Glomerular visceral epithelial cell (primary cell): ENCODE measurements around the gene CENPH.
"Not testable (repeated sequence)": the region's sequence is repeated elsewhere in the genome, so short reads cannot be mapped to it uniquely, and the experiment has no call there.

ENCODE experiments used
- DNase-seq: peaks from one replicate; pipeline ENCODE4 v3.0.0-alpha.2; 2016; ENCODE audit errors: extremely low spot score

The CENPH gene

GRCh38 chr5:69189162-69190086, at the start of gene CENPH:
Gene CENPH (plus strand): TSS chr5:69189583. CDS start chr5:69189635, 52 bp downstream.
- peak; percentile 97 for DNase-seq

- DNase-seq: not testable (repeated sequence)
These were observed 49.1 kb upstream of the CENPH start for GRCh38 chr5:69140239-69140638.

GRCh38 chr5:69140827-69141226, 48.6 kb upstream of the CENPH start:
- DNase-seq: no peak

- DNase-seq: not testable (repeated sequence)
These were observed 40.8 kb upstream of the CENPH start for GRCh38 chr5:69148576-69148975.

GRCh38 chr5:69148981-69149675, 40.3 kb upstream of the CENPH start:
- DNase-seq: no peak

GRCh38 chr5:69149676-69150010, 39.7 kb upstream of the CENPH start:
- DNase-seq: no peak

GRCh38 chr5:69152731-69153130, 36.7 kb upstream of the CENPH start:
- DNase-seq: no peak

GRCh38 chr5:69156456-69156855, 32.9 kb upstream of the CENPH start:
- no peak for DNase-seq

GRCh38 chr5:69158039-69158438, 31.3 kb upstream of the CENPH start:
- DNase-seq: no peak

- DNase-seq: no peak
These were observed 28.7 kb upstream of the CENPH start for GRCh38 chr5:69160651-69161050.

- DNase-seq: peak; percentile 99
These were observed 22.5 kb upstream of the CENPH start, which contains the start of gene CCNB1 for GRCh38 chr5:69166686-69167492. Gene CCNB1 (plus strand): TSS chr5:69167150. CDS start chr5:69167263, 113 bp downstream.

- DNase-seq: peak; percentile 15
These were observed 21.9 kb upstream of the CENPH start for GRCh38 chr5:69167493-69167855.

- DNase-seq: no peak
These were observed 21.5 kb upstream of the CENPH start for GRCh38 chr5:69167929-69168328.

- DNase-seq: no peak
These were observed 18.9 kb upstream of the CENPH start for GRCh38 chr5:69170495-69170894.

GRCh38 chr5:69170969-69171368, 18.4 kb upstream of the CENPH start:
- DNase-seq: no peak

GRCh38 chr5:69181659-69182293, 7.6 kb upstream of the CENPH start:
- DNase-seq: not testable (repeated sequence)

- DNase-seq: no peak
These were observed 4.8 kb upstream of the CENPH start for GRCh38 chr5:69184621-69185020.

- DNase-seq: no peak
These were observed 2.0 kb upstream of the CENPH start for GRCh38 chr5:69187342-69187741.

GRCh38 chr5:69188811-69189161, 597 bp upstream of the CENPH start:
- no peak for DNase-seq

- DNase-seq: no peak
These were observed 13.1 kb downstream of the CENPH start for GRCh38 chr5:69202497-69202896.

GRCh38 chr5:69206528-69207190, 17.3 kb downstream of the CENPH start:
- no peak for DNase-seq
